SH-SY5Y (cell line): Measurements from ENCODE around the gene IFT88.

Source experiments
- GATA2 ChIP-seq: IDR thresholded peaks from 2 replicates; pipeline ENCODE4 v1.6.1; 2011; ENCODE audit warnings: mild to moderate bottlenecking, low read depth, low read length
- GATA3 ChIP-seq: IDR thresholded peaks from 2 replicates; pipeline ENCODE4 v1.6.1; 2011; ENCODE audit warnings: low read depth, mild to moderate bottlenecking, low read length, moderate library complexity

GRCh38 chr13:20686863-20687579 is 120.1 kb downstream of the IFT88 start:
- TF ChIP-seq GATA3 = no peak
- TF ChIP-seq GATA2 = no peak
